Measurements from ENCODE around the gene PLEKHH2. TPM values are rescaled to one million over a fixed set of nuclear protein-coding genes. Genes with fewer than 3 reads are reported as not detected.

Gene PLEKHH2
- total RNA-seq, 2 donors from 2014 or later, result 5.0 to 5.3 TPM

GRCh38 chr2:43736637-43737036 lies 99.6 kb downstream of the PLEKHH2 start:
- Histone ChIP-seq H3K27me3 (ENCODE audit: control insufficient read depth, insufficient read depth, low read length, poor library complexity, severe bottlenecking) (no peaks in the 10 kb centered on the region), H3K36me3 (ENCODE audit: control insufficient read depth, insufficient read depth, low read length) (no peaks in the 10 kb centered on the region), H3K9ac (ENCODE audit: extremely low read depth, low read length, poor library complexity, severe bottlenecking) (no peak overlapping the region), H3K4me1 (ENCODE audit: control insufficient read depth, insufficient read depth, low read length) (no peaks in the 10 kb centered on the region), H3K9me3 (ENCODE audit: control insufficient read depth, low read length) (no peaks in the 10 kb centered on the region), H3K4me3 (ENCODE audit: low read length) (no peak overlapping the region), H3K27ac (ENCODE audit: low read depth, low read length) (no peak overlapping the region)
- H3K4me1 Mint-ChIP-seq, result no peaks in the 10 kb centered on the region
- TF ChIP-seq CTCF (conservative IDR thresholded peaks at IDR 0.05), result no peak
- no peaks in the 10 kb centered on the region for H3K27me3 Mint-ChIP-seq (ENCODE audit: insufficient read depth)
- no peaks in the 10 kb centered on the region for H3K36me3 Mint-ChIP-seq (ENCODE audit: low read depth)
- DNase-seq, result no peak
- no peak overlapping the region for H3K4me3 Mint-ChIP-seq
- no peaks in the 10 kb centered on the region for H3K9me3 Mint-ChIP-seq
- WGBS, 2 experiments (ENCODE audit: insufficient coverage in 1 of 2, insufficient read length in 1 of 2), result 97 to 100% methylated on average over 4 to 6 of the region's 6 CpGs
- H3K27ac Mint-ChIP-seq, result no peak overlapping the region

GRCh38 chr2:43737097-43737854 lies 100.2 kb downstream of the PLEKHH2 start:
- Mint-ChIP-seq H3K27me3 (ENCODE audit: insufficient read depth) (no peaks in the 10 kb centered on the region), H3K4me3 (no peak overlapping the region), H3K4me1 (no peaks in the 10 kb centered on the region), H3K27ac (no peak overlapping the region), H3K9me3 (no peaks in the 10 kb centered on the region), H3K36me3 (ENCODE audit: low read depth) (no peaks in the 10 kb centered on the region)
- H3K9ac ChIP-seq (ENCODE audit: extremely low read depth, low read length, poor library complexity, severe bottlenecking), result no peak overlapping the region
- TF ChIP-seq CTCF (conservative IDR thresholded peaks at IDR 0.05), result no peak
- H3K4me3 ChIP-seq (ENCODE audit: low read length), result no peak overlapping the region
- no peak overlapping the region for H3K27ac ChIP-seq (ENCODE audit: low read depth, low read length)
- no peaks in the 10 kb centered on the region for H3K9me3 ChIP-seq (ENCODE audit: control insufficient read depth, low read length)
- DNase-seq, result peak; percentile 69
- no peaks in the 10 kb centered on the region for H3K4me1 ChIP-seq (ENCODE audit: control insufficient read depth, insufficient read depth, low read length)
- H3K27me3 ChIP-seq (ENCODE audit: control insufficient read depth, insufficient read depth, low read length, poor library complexity, severe bottlenecking), result no peaks in the 10 kb centered on the region
- 81 to 88% methylated on average over 7 to 8 of the region's 8 CpGs for WGBS, 2 experiments (ENCODE audit: insufficient coverage in 1 of 2, insufficient read length in 1 of 2)
- no peaks in the 10 kb centered on the region for H3K36me3 ChIP-seq (ENCODE audit: control insufficient read depth, insufficient read depth, low read length)

GRCh38 chr2:43737855-43738254 lies 100.8 kb downstream of the PLEKHH2 start:
- H3K36me3 ChIP-seq (ENCODE audit: control insufficient read depth, insufficient read depth, low read length), result no peaks in the 10 kb centered on the region
- 83 to 88% methylated on average over 1 of the region's 2 CpGs for WGBS, 2 experiments (ENCODE audit: insufficient coverage in 1 of 2, insufficient read length in 1 of 2)
- no peaks in the 10 kb centered on the region for H3K9me3 ChIP-seq (ENCODE audit: control insufficient read depth, low read length)
- Mint-ChIP-seq H3K27ac (no peak overlapping the region), H3K4me3 (no peak overlapping the region), H3K9me3 (no peaks in the 10 kb centered on the region), H3K4me1 (no peaks in the 10 kb centered on the region), H3K27me3 (ENCODE audit: insufficient read depth) (no peaks in the 10 kb centered on the region), H3K36me3 (ENCODE audit: low read depth) (no peaks in the 10 kb centered on the region)
- no peak for DNase-seq
- H3K27me3 ChIP-seq (ENCODE audit: control insufficient read depth, insufficient read depth, low read length, poor library complexity, severe bottlenecking), result no peaks in the 10 kb centered on the region
- H3K27ac ChIP-seq (ENCODE audit: low read depth, low read length), result no peak overlapping the region
- TF ChIP-seq CTCF (conservative IDR thresholded peaks at IDR 0.05), result no peak
- no peaks in the 10 kb centered on the region for H3K4me1 ChIP-seq (ENCODE audit: control insufficient read depth, insufficient read depth, low read length)
- H3K9ac ChIP-seq (ENCODE audit: extremely low read depth, low read length, poor library complexity, severe bottlenecking), result no peak overlapping the region
- no peak overlapping the region for H3K4me3 ChIP-seq (ENCODE audit: low read length)

All from endodermal cell (in vitro differentiated cells).